ENCODE measurements around the gene ATG5. TPM values are rescaled to one million over a fixed set of nuclear protein-coding genes. Genes with fewer than 3 reads are reported as not detected.

Gene ATG5
- total RNA-seq, 1 donor from 2014 or later, result 53.6 TPM

DNA sequence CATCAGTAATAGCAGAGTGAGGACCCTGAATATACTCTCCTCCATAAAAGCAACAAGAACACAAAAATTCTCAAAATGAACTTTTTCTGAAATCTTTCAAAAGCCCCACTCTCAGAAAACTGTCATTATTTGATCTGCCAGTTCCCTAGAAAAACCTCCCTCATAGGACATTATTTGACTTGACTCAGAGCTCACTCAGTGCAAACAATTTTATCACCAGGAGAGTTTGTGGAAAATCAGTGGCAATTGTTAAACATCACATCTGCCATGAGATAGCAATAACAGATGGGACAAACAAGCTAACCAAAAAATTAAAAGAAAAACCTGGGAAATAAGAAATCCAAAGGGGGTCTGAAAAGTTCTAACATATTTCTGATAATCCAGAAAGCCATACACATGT, 100.0 kb downstream of the ATG5 start:
- DNase-seq (ENCODE audit: low read depth in 2 of 2), result no peak

DNA sequence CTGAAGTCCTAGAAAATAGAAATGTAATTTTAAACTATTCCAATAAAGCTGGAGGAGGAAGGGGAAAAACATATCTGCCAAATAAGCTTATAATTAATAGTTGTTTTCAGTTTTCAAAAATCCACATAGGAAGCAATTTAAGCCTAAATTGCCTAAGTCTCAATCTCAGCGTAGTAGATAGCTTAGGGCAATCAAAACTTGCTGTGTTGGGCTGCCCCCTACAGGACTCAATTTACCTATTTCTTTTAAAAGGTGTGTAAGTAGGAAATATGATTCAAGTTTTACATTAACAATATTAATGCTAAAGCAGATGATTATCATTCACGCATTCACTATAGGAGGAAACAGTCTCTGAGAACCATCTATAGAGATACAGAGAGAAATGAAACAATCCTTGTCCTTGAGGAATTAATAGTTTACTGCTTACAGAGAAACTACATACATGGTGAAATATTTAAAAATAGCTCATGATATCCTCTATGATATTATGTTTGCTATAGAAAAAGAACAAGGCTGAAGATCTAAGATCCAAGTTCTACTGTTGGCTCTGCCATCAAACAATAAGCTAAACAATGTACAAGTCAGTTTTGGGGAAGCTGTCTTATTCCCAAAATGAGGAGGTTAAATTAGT, 102.1 kb downstream of the ATG5 start:
- DNase-seq (ENCODE audit: low read depth in 2 of 2), result peak; percentile 77 to 83

DNA sequence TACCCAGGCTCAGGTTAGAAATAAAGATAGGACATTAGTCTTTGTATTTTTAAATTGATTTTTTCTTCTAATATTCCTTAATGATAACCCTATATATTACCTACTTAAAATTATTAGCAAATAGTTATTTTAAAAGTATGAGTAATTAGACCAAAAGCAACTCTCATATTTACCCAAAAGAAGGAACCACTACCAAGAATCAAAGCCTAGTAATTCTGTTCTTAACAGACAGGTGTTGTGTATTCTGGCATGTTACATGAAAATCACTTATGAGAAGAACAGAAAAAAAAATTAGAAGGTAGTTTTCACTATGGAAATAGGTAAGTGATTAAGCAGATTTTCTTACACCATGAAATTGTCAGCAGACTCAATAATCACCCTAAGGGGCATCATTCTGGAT, 105.1 kb downstream of the ATG5 start:
- DNase-seq (ENCODE audit: low read depth in 2 of 2), result no peak

DNA sequence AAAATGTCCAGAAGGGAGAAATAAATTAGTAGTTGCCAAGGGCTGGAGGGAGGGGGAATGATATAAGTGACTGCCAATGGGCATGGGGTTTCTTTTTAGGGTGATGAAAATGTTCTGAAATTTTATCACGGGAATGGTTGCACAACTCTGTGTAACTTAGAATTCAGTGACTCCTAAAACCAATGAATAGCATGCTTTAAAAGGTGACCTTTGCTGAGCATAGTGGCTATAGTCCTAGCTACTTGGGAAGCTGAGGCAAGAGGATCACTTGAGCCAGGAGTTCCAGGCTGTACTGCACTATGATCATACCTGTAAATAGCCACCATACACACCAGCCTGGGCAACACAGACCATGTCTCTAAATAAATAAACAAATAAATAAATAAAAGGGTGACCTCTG, 109.0 kb downstream of the ATG5 start:
- no peak for DNase-seq (ENCODE audit: low read depth in 2 of 2)

DNA sequence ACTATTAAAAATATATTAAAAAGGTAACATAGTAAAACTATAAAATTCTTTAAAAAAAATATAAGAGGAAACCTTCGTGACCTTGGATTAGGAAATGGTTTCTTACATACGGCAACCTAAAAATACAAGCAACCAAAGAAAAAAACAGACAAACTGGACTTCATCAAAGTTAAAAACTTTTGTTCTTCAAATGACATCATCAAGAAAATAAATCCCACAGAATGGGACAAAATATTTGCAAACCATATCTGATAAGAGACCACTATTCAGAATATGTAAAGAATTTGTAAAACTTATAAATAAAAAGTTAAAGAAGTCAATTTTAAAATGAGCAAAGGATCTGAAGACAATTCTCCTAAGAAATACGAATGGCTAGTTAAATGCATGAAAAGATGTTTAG, 110.0 kb downstream of the ATG5 start:
- DNase-seq (ENCODE audit: low read depth in 2 of 2), result no peak

DNA sequence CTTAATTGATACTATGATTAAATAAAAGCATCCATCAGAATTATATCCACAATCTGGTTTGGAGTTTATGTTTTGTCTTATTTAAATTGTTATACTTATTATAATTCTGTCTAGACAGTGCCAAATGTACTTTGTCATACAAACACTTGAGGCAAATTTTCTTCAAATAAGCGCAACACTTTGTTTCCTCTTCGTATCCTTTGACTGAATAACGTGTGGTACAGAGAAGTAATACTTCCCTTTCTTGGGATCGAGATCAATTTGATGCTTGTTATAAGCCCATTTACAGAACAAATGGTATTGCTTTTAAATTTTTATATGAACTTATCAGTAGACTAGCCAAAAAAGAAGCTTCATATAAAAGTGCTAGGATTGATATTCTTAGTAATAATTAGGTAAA, 111.0 kb downstream of the ATG5 start:
- DNase-seq (ENCODE audit: low read depth in 2 of 2), result no peak

DNA sequence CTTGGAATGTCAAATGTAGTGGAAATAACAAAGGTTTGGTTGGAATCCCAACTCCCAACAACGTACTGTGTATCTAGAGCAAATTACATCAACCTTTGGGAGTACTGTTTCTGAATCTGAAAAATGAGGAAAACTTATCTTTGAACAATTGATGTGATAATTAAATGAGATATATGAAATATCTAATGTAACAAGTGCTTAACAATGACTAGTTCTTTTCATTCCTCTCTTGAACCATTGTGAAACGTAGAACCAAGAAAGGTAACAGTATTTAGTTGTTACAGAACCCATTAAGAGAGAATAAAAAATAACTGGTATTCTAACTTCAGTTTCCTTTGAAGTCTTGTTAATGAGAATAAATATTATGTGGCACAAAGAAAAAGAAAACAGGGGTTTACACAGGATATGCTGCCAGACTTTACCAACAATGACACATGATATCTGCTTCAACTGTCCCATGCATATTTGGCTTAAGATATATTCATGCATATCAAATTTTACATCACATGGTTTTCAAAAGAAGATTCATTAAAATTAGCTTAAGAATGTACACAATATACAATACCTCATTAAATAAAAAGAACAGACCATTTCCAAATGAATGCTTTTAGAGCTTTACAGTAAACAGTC, 111.8 kb downstream of the ATG5 start:
- no peak for DNase-seq (ENCODE audit: low read depth in 2 of 2)

DNA sequence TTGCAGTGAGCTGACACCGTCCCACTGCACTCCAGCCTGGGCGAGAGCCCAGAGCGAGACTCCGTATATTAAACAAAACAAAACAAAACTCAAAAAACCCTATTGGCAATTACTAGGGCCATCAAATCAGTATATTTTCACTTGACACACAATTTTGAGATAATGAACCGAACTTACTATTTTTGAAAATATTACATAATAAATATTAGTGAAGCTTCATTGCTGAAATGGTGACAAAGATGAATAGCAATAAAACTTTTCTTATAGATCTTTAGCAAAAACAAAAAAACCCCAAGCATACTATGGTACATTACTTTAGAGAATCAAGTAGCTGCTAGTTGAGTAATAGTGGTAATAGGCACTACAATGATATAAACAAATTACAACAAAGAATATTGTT, 113.0 kb downstream of the ATG5 start:
- DNase-seq (ENCODE audit: low read depth in 2 of 2), result no peak

DNA sequence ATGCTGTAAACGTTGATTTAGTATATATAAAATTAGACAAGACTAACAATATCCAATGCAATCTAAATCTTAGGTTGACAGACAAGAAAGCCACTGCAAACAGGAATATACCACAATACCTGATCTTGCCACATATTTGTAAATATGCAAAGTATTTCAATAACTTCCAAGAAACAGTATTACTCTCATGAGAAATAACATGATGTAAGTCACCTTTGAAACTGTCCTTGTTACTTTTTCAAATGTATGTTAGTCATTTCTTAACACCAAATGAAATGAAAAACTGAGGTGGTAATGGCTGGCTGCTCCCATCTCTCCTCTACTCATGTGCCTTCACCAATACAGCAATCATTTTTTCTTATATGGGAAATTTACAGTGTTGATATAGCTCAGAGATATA, 118.7 kb downstream of the ATG5 start:
- DNase-seq (ENCODE audit: low read depth in 2 of 2), result no peak

DNA sequence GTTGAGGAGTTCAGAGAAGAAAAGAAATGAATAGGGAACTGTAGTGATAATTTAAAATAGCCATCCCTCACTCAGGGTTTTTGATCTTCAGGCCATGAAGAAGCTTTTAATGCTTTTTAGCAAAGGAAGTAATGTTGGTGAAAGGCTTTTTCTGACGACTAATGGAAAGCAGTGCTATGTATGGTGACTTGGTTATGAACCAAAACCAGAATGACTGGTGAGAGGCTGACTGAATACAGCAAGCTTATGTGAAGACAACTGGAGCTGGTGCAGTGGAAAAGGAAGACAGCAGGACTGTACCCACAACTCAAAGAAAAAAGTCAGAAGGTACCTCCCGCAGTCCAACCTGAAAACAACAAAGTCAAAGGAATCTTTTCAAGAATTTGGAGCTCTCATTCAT, 120.6 kb downstream of the ATG5 start:
- DNase-seq (ENCODE audit: low read depth in 2 of 2), result no peak

DNA sequence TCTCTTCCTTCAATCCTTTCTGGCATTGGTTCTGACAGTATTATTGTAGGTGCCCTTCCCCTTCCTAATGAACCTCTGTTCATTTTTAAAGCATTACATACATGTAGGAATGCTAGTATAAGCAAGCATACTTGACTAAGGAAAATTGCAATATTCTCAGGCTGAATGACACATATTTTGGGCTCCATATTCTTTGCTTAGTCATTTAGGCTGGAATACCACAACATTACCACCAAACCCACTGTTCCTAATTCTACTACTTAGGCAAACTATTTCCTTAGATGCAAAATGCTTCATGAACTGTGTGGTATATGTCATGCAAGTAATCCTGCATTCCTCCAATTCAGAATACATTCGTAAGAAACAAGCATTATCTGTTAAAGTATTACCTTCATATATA, 125.6 kb downstream of the ATG5 start:
- DNase-seq (ENCODE audit: low read depth in 2 of 2), result no peak

DNA sequence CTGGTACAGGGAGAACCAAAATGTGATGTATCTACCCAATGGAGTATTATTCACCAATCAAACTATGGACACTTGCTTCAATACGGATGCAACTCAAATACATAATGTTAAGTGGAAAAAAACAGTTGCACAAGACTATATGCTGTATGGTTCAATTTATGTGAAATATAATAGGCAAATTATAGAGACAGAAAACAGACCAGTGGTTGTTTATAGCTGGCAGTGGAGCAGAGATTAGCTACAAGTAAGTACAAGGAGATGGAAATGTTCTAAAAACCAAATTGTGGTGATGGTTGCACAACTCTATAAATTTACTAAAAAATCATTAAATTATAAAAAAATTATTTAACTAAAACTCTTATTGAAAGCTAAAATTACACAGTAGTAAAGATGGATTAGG, 126.2 kb downstream of the ATG5 start:
- DNase-seq (ENCODE audit: low read depth in 2 of 2), result no peak

DNA sequence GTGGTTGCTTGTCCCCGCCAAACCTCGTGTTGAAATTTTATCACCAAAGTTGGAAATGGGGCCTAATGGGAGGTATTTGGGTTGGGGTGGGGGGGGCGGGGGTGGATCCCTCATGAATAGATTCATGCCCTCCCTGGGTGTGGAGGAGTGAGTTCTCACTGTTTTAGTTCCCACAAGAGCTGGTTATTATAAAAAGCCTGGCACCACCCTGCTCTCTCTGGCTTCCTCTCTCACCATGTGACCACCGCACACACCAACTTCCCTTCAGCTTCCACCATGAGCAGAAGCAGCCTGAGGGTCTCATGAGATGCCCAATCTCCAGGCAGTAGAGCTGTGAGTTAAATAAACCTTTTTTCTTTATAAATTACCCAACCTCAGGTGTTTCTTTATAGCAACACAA, 128.1 kb downstream of the ATG5 start:
- DNase-seq (ENCODE audit: low read depth in 2 of 2), result no peak

DNA sequence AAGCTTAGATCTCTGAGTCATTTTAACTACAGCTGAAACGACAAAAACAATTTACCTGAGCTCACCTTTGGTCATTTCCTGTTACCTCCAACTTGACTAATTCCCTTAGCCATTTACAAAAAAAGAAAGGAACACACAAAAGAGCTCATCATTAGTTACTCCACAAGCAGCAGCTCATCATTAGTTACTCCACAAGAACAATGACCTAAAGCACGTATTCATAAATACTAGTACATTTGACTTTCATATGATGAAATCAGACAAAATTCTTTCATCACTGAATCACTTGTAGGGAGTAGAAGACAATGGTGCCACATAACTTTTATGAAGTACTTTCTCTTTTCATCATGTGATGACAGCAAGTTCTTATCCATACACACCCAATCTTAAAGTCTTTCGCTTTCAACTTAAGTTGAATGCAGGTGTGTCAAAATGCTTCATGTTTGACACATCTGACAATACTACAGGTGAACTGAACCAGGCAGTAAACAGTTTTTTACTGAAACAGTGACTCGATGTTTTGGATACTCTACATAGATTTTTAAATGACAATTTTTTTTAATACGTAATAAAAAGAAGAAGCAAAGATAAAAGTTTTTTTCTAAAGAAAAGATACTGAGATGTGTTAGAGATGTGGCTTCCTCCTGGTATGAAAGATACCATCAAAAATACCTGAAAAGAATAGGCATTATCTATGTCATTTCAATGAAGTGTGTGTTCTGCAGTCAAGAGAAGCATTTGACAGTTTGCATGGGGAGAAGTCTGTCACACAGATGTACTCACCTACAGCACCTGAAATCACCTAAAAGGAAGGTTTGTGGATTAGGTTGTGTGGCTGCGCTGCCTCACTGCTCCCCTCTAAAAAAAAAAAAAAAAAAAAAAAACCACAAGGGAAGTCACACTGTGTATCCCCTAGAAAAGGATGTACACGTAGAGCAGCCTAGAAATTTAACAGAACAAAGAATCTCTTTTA, 130.3 kb downstream of the ATG5 start:
- DNase-seq (ENCODE audit: low read depth in 2 of 2), result peak in 1 of 2 donors; percentile 4

DNA sequence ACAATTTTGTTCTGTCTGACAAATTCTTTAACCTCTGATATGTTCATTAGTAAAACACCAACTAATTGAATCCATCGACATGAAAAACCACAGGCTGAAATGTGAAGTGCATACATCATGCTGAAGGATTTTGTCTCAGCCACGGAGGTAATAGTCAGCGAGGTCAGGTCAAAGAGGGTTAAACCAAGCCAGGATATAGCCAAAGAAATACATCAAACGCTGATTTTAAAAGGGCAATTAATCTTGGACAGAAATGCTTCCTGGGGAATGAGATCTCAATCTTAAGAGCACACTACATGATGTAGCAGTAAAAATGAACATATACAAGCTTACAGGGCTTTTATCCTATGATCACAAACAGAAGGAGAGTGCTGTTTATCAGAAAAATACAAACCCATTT, 132.7 kb downstream of the ATG5 start:
- DNase-seq (ENCODE audit: low read depth in 2 of 2), result peak in 1 of 2 donors; percentile 62

DNA sequence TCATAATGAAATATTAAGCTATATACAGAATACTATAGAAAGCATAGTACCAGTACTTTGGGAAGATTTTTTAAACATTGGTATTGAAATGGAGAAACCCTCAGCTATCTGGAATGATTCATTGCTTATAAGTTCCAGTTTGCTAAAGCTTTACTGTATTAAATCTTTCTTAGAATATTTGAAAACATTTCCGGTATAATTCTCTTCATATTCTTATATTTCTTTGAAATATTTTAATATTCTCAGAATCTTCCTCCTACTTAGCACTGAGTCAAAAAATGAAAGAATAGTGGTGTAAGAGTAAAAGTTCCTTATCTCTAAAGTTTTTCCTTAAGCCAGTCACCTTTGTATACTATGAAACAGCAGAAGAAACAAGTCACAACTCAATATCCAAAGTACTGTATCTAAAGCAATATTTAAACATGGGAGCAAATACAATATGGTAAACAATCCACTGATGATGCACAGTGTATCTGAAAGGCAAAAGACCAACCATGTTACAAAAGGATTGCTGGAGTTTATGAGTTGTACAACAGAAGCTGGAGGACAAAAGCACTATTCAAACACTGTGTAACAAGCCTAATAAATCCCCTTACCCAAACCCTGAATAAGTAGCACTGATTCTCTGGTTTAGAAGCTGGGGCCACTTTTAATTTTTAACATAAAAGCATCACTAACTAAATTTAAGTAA, 137.3 kb downstream of the ATG5 start:
- DNase-seq (ENCODE audit: low read depth in 2 of 2), result no peak

DNA sequence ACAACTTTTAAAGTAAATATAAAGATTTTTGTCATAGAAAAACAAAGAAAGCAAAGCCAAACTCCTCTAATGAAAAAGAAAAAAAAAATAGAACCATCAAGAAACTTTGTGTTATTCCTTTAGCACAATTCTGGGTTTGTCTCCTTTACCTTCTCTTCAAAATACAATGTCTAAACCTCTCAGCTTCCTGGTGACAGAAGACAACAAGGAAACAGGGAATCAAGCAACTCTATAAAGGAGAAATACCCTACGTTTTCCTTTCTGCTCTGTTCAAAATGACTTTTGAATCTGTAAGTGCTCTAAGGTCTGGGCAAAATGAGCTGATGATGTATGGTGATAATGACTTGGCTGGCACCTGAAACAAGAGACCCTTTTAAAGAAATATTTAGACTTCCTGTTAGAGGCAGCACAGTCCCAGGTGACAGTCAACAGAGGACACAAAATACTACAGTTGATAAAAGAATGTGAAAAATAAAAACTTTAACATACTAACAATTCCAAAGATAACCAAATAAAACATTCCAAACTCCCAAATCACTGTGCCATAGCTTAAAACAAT, 138.1 kb downstream of the ATG5 start:
- no peak for DNase-seq (ENCODE audit: low read depth in 2 of 2)

DNA sequence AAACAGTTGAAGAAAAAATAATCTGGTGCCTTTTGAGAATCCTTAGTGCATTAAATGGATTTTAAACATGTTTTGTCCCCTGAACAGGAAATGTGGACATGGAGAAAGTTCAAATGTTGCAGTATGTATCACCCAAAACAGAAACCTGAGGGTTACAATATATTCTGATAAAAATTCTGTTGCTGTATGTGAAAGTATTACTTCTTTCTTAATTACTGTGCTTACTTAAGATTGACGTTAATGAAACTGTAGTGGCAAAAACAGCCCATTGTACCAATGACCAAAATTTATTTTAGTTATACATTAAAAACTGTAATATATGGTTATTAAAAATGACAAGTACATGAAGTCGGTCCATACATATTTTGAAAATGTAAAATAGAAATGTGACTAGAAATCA, 138.8 kb downstream of the ATG5 start:
- DNase-seq (ENCODE audit: low read depth in 2 of 2), result no peak

DNA sequence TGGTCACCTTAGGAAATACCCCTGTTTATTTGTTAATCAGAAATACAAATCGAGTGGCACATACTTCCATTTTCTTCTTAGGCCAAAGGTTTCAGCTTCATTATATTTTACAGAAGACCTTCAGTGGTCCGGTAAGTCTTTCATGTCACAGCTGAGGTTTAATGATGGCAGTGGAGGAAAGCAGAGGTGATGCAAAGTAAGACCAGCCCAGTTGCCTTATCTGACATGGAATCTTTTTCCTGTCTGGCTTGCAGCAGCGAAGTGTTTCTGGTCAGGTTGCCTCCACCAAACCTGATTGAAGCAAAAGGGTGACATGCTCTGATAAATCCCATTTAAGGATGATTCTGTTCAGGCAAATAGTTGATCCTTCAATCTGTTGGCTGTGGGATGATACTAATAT, 139.4 kb downstream of the ATG5 start:
- DNase-seq (ENCODE audit: low read depth in 2 of 2), result no peak

DNA sequence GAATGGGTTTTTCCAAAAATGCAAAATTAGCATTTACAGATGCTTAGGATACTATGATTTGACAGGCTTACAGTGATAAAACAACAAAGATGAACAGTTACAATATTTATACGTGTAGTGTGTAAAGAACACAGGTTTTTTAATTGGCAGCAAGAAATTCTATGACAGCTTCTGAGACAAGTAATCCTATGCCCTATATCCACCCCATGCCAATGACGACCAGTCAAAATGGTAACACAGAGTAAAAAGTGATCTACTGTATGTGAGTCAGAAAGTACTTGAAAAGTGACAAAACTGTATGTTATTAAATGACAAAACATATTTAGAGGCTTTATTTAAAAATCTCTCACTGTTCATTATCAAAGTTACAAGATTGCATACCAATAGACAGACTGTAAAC, 139.9 kb downstream of the ATG5 start:
- no peak for DNase-seq (ENCODE audit: low read depth in 2 of 2)

DNA sequence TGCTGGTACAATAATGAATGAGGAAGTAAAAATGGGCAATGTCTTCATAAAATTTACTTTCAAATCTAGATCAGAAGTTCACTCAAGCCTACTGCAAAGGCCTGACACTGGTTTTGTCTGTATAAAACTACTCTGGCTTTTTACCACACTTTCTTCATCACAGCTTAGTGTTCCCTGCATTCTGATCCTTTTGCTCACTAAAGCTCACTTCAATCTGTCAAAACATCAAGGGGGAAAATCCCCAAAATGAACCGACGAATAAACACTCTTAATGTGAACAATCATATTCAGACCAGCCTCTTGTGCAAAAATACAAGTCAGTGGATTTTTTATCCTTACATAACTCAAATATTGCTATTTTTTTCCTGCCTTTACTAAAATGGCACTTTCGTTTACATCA, 140.9 kb downstream of the ATG5 start:
- DNase-seq (ENCODE audit: low read depth in 2 of 2), result no peak

DNA sequence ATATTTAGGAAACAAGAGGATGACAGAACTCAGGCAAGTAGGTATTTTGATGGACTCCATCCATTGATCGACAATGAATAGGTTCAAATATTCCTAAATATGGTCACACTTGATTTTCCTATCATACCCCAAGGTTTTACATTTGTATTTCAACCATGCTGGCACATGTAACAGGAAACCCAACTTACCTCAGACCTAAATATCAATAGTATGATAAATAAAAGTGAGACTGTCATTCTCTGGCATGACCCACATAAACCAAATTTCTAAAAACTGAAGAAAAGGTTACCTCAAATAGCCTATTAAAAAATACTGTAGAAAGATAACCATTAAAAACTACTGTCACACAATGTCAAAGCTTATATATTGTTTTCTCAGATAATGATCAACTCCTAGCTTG, 142.1 kb downstream of the ATG5 start:
- no peak for DNase-seq (ENCODE audit: low read depth in 2 of 2)
